ENCODE results near the gene DQX1. TPM values are rescaled to one million over a fixed set of nuclear protein-coding genes. Genes with fewer than 3 reads are reported as not detected.

Gene DQX1
- total RNA-seq, 1 experiment from 2014 or later, result 1.3 TPM

DNA sequence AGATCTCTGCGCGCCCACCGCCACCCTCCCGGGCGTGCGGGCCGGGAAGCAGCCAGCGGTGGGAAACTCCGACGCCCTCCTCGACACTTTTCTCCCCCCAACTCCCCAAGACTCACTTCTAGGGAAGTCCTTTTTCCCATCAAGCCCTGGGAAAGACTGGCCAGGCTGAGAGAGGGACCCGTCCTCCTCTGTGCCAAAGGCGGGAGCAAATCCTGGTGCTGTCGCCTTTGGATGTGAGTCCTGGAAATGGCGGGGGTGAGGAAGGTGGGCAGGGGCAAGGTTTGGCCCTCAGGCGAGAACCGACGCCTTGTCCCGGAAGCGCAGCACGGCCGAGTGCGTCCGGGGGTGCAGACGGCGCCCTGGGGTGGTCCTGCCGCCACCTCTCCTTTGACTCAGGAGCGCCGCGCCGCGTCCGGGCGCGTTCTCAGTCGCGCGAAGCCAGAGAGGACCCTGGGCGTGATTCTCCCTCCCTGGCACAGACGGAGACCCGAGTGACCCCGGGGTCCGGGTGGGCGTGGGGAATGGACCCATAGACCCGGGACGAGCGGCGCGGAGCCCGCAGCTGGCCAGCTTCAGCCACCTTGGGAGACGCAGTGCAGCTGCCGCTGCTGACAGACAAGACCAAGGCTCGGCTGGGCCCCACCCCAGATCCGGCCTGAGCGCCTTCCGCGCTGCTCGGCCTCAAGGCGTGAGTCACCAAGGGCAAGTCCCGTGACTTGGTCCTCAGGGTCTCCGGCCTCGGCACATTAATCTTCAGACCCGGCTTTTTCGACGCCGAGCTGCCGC is 23.1 kb downstream of the DQX1 start (continued):
- TF ChIP-seq, protein P1, sequence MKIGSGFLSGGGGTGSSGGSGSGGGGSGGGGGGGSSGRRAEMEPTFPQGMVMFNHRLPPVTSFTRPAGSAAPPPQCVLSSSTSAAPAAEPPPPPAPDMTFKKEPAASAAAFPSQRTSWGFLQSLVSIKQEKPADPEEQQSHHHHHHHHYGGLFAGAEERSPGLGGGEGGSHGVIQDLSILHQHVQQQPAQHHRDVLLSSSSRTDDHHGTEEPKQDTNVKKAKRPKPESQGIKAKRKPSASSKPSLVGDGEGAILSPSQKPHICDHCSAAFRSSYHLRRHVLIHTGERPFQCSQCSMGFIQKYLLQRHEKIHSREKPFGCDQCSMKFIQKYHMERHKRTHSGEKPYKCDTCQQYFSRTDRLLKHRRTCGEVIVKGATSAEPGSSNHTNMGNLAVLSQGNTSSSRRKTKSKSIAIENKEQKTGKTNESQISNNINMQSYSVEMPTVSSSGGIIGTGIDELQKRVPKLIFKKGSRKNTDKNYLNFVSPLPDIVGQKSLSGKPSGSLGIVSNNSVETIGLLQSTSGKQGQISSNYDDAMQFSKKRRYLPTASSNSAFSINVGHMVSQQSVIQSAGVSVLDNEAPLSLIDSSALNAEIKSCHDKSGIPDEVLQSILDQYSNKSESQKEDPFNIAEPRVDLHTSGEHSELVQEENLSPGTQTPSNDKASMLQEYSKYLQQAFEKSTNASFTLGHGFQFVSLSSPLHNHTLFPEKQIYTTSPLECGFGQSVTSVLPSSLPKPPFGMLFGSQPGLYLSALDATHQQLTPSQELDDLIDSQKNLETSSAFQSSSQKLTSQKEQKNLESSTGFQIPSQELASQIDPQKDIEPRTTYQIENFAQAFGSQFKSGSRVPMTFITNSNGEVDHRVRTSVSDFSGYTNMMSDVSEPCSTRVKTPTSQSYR (CRISPR knock-in tag; IDR thresholded peaks at IDR 0.05), result no peak
- TF ChIP-seq NFYB (CRISPR knock-in tag; conservative IDR thresholded peaks at IDR 0.05; ENCODE audit: low read depth) (no peak), PRRX2 (CRISPR knock-in tag; IDR thresholded peaks at IDR 0.05) (no peak), FOXP1 (CRISPR knock-in tag; IDR thresholded peaks at IDR 0.05; ENCODE audit: borderline replicate concordance) (0 out of 2 replicates have a peak, but pooled peaks have one; percentile 38), ZBTB21 (CRISPR knock-in tag; IDR thresholded peaks at IDR 0.05; ENCODE audit: borderline replicate concordance) (0 out of 2 replicates have a peak, but pooled peaks have one; percentile 31), ELF4 (CRISPR knock-in tag; IDR thresholded peaks at IDR 0.05; ENCODE audit: low read depth) (no peak), ZNF396 (CRISPR knock-in tag; IDR thresholded peaks at IDR 0.05; ENCODE audit: borderline replicate concordance) (no peak), ETV6 (CRISPR knock-in tag; IDR thresholded peaks at IDR 0.05) (peak; percentile 49; the same call in 1 of the 2 replicates), ZNF138 (CRISPR knock-in tag; conservative IDR thresholded peaks at IDR 0.05) (no peak), ZNF671 (CRISPR knock-in tag; IDR thresholded peaks at IDR 0.05) (no peak), RELA (CRISPR knock-in tag; IDR thresholded peaks at IDR 0.05; ENCODE audit: borderline replicate concordance) (no peak), GABPB1 (CRISPR knock-in tag; IDR thresholded peaks at IDR 0.05) (no peak), FOXK1 (CRISPR knock-in tag; IDR thresholded peaks at IDR 0.05) (peak; percentile 57; the same call in 1 of the 2 replicates), SMAD3 (CRISPR knock-in tag; IDR thresholded peaks at IDR 0.05; ENCODE audit: borderline replicate concordance) (peak; percentile 62; the same call in 1 of the 2 replicates)
- TF ChIP-seq, protein P2, sequence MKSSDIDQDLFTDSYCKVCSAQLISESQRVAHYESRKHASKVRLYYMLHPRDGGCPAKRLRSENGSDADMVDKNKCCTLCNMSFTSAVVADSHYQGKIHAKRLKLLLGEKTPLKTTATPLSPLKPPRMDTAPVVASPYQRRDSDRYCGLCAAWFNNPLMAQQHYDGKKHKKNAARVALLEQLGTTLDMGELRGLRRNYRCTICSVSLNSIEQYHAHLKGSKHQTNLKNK (CRISPR knock-in tag; IDR thresholded peaks at IDR 0.05), result no peak
- TF ChIP-seq, protein P3, sequence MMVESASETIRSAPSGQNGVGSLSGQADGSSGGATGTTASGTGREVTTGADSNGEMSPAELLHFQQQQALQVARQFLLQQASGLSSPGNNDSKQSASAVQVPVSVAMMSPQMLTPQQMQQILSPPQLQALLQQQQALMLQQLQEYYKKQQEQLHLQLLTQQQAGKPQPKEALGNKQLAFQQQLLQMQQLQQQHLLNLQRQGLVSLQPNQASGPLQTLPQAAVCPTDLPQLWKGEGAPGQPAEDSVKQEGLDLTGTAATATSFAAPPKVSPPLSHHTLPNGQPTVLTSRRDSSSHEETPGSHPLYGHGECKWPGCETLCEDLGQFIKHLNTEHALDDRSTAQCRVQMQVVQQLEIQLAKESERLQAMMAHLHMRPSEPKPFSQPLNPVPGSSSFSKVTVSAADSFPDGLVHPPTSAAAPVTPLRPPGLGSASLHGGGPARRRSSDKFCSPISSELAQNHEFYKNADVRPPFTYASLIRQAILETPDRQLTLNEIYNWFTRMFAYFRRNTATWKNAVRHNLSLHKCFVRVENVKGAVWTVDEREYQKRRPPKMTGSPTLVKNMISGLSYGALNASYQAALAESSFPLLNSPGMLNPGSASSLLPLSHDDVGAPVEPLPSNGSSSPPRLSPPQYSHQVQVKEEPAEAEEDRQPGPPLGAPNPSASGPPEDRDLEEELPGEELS (CRISPR knock-in tag; IDR thresholded peaks at IDR 0.05), result 0 out of 2 replicates have a peak, but pooled peaks have one; percentile 48
- TF ChIP-seq, protein P4, sequence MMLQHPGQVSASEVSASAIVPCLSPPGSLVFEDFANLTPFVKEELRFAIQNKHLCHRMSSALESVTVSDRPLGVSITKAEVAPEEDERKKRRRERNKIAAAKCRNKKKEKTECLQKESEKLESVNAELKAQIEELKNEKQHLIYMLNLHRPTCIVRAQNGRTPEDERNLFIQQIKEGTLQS (CRISPR knock-in tag; conservative IDR thresholded peaks at IDR 0.05), result 0 out of 2 replicates have a peak, but pooled peaks have one; percentile 28
- TF ChIP-seq, protein P5, sequence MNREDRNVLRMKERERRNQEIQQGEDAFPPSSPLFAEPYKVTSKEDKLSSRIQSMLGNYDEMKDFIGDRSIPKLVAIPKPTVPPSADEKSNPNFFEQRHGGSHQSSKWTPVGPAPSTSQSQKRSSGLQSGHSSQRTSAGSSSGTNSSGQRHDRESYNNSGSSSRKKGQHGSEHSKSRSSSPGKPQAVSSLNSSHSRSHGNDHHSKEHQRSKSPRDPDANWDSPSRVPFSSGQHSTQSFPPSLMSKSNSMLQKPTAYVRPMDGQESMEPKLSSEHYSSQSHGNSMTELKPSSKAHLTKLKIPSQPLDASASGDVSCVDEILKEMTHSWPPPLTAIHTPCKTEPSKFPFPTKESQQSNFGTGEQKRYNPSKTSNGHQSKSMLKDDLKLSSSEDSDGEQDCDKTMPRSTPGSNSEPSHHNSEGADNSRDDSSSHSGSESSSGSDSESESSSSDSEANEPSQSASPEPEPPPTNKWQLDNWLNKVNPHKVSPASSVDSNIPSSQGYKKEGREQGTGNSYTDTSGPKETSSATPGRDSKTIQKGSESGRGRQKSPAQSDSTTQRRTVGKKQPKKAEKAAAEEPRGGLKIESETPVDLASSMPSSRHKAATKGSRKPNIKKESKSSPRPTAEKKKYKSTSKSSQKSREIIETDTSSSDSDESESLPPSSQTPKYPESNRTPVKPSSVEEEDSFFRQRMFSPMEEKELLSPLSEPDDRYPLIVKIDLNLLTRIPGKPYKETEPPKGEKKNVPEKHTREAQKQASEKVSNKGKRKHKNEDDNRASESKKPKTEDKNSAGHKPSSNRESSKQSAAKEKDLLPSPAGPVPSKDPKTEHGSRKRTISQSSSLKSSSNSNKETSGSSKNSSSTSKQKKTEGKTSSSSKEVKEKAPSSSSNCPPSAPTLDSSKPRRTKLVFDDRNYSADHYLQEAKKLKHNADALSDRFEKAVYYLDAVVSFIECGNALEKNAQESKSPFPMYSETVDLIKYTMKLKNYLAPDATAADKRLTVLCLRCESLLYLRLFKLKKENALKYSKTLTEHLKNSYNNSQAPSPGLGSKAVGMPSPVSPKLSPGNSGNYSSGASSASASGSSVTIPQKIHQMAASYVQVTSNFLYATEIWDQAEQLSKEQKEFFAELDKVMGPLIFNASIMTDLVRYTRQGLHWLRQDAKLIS (CRISPR knock-in tag; IDR thresholded peaks at IDR 0.05; ENCODE audit: borderline replicate concordance), result no peak
- TF ChIP-seq, protein P6, sequence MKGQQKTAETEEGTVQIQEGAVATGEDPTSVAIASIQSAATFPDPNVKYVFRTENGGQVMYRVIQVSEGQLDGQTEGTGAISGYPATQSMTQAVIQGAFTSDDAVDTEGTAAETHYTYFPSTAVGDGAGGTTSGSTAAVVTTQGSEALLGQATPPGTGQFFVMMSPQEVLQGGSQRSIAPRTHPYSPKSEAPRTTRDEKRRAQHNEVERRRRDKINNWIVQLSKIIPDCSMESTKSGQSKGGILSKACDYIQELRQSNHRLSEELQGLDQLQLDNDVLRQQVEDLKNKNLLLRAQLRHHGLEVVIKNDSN (CRISPR knock-in tag; IDR thresholded peaks at IDR 0.05), result no peak; the same call in 1 of the 2 replicates
- TF ChIP-seq, protein P7, sequence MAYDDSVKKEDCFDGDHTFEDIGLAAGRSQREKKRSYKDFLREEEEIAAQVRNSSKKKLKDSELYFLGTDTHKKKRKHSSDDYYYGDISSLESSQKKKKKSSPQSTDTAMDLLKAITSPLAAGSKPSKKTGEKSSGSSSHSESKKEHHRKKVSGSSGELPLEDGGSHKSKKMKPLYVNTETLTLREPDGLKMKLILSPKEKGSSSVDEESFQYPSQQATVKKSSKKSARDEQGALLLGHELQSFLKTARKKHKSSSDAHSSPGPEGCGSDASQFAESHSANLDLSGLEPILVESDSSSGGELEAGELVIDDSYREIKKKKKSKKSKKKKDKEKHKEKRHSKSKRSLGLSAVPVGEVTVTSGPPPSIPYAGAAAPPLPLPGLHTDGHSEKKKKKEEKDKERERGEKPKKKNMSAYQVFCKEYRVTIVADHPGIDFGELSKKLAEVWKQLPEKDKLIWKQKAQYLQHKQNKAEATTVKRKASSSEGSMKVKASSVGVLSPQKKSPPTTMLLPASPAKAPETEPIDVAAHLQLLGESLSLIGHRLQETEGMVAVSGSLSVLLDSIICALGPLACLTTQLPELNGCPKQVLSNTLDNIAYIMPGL (CRISPR knock-in tag; IDR thresholded peaks at IDR 0.05), result peak; percentile 64; the same call in 1 of the 2 replicates
- TF ChIP-seq, protein P8, sequence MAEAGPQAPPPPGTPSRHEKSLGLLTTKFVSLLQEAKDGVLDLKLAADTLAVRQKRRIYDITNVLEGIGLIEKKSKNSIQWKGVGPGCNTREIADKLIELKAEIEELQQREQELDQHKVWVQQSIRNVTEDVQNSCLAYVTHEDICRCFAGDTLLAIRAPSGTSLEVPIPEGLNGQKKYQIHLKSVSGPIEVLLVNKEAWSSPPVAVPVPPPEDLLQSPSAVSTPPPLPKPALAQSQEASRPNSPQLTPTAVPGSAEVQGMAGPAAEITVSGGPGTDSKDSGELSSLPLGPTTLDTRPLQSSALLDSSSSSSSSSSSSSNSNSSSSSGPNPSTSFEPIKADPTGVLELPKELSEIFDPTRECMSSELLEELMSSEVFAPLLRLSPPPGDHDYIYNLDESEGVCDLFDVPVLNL (CRISPR knock-in tag; IDR thresholded peaks at IDR 0.05; ENCODE audit: borderline replicate concordance, low read depth), result 0 out of 2 replicates have a peak, but pooled peaks have one; percentile 41
- TF ChIP-seq, protein P9, sequence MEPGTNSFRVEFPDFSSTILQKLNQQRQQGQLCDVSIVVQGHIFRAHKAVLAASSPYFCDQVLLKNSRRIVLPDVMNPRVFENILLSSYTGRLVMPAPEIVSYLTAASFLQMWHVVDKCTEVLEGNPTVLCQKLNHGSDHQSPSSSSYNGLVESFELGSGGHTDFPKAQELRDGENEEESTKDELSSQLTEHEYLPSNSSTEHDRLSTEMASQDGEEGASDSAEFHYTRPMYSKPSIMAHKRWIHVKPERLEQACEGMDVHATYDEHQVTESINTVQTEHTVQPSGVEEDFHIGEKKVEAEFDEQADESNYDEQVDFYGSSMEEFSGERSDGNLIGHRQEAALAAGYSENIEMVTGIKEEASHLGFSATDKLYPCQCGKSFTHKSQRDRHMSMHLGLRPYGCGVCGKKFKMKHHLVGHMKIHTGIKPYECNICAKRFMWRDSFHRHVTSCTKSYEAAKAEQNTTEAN (CRISPR knock-in tag; IDR thresholded peaks at IDR 0.05), result 0 out of 2 replicates have a peak, but pooled peaks have one; percentile 24

Data from WTC11 (cell line).